GM18507 (cell line): ENCODE data around the gene F7.

Experiments
- DNase-seq: peaks from one replicate; pipeline ENCODE4 v3.0.0; 2011; ENCODE audit warnings: low read depth; ENCODE audit not compliant: insufficient read length; ENCODE audit errors: extremely low spot score
- FAIRE-seq: peaks from 2 replicates; lab custom pipeline; 2011; peaks lifted over from hg19 to GRCh38; lab: Jason Lieb, UNC

Gene F7

DNA sequence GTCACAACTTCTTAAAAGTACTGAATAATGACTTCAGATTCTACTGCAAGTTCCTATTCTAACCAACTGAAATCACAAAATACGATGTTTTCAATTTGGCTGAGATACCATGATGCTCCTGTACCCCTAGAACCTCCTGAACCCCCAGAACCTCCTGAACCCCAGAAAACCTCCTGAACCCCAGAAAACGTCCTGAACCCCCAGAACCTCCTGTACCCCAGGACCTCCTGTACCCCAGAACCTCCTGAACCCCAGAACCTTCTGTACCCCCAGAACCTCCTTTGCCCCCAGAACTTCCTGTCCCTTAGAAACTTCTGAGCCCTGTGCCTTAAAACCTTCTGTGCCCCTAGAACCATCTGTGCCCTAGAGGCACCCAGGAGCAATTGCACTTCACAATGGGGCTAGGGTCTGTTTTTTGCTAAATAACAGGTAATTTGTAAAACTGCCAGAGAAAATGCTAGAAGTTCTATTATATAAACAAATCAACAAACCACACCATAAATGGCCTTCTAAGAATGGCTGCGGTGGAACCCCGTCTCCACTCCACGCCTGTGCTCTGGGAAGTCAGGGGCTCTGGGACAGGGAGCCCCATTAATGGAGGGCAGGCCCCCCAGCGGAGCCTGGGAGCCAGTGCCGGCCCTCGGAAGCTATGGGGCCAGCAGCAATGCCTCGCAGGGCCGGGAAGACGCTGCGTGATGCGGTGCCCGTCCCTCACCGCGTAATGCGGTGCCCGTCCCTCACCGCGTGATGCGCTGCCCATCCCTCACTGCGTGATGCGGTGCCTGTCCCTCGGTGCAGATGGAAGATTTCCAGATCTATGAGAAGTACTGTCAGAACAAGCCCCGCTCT, 21.3 kb upstream of the F7 start:
- no peak for FAIRE-seq
- no peak for DNase-seq

DNA sequence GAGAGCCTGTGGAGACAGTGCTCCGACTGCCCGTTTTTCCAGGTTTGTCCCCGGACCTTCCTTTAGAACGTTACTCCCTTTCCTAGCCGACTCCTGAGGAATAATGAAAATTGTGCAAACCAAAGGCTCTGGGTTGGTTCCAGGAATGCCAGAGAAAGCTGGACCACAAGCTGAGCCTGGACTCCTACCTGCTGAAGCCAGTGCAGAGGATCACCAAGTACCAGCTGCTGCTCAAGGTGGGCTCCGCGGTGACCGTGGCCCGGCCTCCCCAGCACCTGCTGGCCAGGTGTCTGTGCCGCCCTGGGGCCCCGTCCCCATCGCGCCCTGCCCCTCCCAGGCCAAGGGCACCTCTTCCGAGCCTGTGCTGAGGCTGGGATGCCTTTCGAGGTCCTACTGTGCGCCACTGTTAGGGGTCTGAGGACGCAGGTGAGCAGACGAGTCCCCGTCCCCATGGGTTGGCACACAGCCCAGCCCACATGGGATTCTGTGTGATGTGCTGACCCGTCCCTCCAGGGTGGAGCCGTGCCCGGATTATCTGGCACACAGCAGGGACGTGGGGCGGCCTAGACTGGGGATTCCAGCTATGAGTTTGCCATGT, 20.5 kb upstream of the F7 start:
- FAIRE-seq: no peak
- no peak for DNase-seq

DNA sequence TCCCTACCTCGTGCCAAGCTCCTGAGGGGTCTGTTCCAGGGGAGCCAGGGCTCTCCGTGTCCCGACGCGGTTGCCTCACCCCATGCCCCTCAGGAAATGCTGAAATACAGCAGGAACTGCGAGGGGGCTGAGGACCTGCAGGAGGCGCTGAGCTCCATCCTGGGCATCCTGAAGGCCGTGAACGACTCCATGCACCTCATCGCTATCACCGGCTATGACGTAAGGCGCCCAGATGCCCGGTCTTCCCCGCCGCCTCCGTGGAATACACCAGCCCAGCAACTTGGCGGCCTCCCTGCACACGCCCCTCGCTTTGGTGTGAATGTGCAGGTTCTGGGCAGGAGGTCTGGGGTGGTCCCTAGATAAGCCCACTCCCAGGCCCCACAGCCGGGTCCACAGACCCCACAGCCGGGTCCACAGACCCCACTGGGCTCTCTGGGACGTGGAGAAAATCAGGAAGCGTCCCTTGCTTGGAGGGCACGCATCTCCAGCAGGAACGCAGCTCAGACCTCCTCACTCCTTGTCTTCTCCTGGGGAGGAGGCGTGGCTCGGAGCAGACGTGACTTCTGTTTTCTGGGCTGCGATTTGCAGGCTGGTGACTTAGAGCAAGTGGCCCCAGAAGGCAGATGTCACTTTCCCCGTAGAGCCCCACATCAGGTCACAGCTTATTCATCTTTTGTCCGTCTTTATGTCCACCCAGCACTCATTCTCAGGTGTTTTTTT, 19.4 kb upstream of the F7 start:
- FAIRE-seq (no peak), DNase-seq (no peak)

DNA sequence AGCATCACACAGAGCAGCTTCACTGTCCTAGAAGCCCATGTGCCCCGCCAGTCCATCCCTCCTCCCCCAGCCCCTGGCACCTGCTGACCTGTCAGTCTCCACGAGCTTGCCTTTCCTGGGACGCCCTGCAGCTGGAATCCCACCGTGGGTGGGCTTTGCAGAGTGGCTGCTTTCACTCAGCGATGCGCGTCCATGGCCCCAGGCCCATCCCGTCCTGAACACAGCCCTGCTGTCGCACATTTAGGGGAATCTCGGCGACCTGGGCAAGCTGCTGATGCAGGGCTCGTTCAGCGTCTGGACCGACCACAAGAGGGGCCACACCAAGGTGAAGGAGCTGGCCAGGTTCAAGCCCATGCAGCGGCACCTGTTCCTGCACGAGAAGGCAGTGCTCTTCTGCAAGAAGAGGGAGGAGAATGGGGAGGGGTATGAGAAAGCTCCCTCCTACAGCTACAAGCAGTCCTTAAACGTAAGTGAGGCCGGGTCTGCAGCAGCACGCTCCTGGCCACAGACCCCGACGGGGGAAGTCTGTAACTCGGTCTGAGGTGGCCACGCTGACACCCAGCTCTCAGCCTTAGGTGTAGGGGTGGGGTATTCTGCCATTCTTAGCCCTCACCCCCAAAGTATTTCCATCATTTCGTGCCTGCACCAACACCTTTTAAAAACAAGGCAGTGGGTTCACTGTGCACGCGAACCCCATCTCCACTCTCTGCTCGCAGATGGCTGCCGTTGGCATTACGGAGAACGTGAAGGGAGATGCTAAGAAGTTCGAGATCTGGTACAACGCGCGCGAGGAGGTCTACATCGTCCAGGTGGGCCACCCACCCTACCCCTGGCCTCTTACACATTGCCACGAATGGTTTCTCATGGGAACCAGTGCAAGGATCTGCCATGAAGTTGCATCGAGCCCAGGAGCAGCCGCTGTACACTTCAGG, 18.3 kb upstream of the F7 start:
- no peak for FAIRE-seq
- no peak for DNase-seq

DNA sequence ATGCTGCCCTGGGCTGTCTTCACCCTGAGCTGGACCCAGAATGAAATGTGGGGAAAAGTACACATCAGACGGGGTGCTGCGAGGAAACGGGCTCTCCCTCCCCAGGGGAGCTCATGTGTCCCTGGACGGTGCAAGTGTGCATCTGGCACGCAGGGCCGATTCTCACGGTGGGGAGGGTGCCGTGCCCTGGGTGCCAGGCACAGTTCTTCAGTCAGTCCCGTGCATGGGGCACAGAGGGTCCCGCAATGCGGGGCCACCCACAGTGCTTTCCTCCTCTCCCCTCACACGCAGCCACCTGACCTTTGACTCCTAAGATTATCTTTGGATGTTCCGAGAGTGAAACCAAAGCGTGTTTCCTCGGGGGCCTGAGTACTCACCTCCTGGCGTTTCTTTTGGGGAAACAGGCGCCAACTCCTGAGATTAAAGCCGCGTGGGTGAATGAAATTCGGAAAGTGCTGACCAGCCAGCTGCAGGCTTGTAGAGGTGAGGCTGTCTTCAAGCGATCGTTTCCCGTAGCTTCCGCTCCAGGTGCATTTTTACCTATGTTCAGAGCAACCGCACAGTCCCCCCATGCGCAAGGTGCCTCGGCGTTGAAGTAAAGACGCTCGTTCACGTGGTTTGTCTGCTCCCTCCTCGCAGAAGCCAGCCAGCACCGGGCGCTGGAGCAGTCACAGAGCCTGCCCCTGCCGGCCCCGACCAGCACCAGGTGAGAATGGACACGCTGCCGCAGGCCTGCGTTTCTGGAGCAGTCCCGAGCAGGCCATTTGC, 17.5 kb upstream of the F7 start:
- FAIRE-seq: no peak
- no peak for DNase-seq

DNA sequence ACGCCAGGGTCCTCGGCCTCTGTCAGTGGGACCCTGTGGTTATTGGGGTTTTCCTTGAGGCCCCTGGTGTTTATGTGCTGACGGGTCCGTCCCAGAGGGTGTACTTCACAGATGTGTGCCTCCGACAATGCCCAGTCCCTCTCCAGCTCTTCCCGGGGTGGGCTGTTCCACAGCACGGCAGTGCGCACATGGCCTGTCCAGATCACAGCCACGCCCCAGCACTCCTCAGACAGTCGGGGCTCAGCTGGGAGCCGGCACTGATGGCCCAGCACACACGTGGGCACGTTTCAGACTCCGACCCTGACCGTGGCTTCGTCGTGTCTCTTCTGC, 16.9 kb upstream of the F7 start:
- no peak for DNase-seq
- no peak for FAIRE-seq

DNA sequence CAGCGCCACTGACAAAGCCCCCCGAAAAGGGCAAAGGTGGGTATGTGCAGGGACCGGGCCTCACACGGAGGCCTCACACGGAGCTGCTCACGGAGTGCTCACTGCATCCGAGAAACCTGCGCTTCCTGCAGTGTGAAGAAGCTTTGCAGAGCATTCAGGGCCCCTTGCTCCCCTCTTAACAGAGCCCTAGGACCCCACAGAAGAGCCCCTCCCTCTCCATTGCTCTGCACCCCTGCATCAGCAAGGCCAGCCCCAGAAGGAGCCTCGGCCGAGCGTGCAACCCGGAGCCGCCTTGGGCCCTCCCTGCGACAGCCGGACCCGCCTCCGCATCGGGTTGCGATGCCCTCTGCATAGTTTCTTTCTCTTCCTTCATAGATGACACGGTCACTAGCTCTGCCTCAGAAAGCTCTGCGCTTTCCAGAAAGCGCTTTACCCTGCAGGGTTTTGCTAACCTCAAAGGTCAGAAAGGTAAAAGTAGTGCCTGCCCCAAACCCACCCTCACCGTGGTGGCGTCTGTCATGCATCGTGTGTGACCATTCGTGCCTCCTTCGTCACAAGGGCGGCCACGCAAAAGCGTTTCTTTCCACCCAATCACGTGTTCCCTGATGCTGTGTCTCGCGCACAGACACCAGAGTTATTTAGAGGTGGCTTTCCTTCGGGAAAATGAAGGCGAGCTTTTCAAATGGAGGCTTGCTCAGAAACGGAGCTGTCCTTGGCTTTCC, 15.7 kb upstream of the F7 start:
- FAIRE-seq (no peak), DNase-seq (no peak)

DNA sequence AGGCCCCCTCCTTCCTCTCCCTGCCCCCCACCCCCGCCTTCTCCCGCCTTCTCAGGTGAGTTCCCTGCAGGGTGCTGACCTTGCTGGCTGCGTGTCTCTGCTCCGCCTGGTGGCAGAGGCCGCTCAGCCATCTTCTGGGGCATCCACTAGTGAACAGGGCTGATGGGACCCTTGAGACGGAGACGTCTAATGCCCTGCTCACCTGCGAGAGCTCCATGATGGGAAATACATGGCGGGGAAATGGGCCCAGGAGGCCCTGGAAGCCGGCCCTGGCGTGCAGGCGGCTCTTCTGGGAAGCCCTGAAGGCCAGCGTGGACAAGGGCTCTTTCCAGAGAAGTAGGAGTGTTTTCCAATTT, 15.2 kb upstream of the F7 start:
- no peak for DNase-seq
- FAIRE-seq: no peak

DNA sequence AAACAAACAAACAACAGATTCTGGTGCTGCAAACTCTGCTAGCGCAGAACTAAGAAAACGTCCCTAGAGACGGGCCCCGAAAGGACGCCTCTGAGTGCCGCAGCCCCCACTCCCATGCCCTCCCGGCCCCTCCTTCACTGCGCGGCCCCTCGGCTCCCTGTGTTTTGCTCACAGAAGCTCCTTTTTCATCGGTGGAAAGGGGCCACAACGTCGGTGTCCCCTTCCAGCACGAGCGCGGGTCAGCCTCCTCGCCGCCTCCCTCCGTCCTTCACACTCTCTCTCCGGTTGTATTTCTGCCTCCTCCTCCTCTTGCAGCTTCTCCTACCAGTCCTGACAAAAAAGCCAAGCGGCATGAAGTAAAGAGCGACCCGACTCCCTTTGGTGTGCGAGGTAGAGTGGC, 14.8 kb upstream of the F7 start:
- DNase-seq: no peak
- FAIRE-seq: no peak

DNA sequence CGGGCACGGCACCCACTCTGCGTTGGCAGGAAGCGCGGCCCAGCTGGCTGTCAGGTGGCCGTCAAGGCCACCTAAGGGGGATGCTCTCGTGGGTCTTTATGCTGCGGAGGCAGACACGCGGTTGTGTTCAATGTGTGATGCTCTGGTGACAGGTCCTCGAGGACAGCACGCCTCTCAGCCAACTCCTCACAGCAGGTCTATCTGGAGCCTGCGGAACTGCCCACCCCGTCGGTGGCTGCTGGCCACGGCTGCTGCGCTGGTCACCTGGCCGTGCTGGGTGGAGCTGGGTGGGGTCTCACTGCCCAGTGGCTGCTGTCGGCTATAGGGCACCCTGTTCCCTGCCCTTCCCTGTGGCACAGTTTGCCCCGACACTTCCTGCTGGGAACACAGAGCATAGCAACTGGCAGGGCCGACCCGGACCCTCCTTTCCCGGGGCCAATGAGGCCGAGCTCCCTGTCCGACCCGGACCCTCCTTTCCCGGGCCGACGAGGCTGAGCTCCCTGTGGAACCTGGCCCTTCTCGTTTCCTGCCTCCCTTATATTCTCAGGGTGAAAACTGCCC, 14.3 kb upstream of the F7 start:
- FAIRE-seq (no peak), DNase-seq (no peak)

DNA sequence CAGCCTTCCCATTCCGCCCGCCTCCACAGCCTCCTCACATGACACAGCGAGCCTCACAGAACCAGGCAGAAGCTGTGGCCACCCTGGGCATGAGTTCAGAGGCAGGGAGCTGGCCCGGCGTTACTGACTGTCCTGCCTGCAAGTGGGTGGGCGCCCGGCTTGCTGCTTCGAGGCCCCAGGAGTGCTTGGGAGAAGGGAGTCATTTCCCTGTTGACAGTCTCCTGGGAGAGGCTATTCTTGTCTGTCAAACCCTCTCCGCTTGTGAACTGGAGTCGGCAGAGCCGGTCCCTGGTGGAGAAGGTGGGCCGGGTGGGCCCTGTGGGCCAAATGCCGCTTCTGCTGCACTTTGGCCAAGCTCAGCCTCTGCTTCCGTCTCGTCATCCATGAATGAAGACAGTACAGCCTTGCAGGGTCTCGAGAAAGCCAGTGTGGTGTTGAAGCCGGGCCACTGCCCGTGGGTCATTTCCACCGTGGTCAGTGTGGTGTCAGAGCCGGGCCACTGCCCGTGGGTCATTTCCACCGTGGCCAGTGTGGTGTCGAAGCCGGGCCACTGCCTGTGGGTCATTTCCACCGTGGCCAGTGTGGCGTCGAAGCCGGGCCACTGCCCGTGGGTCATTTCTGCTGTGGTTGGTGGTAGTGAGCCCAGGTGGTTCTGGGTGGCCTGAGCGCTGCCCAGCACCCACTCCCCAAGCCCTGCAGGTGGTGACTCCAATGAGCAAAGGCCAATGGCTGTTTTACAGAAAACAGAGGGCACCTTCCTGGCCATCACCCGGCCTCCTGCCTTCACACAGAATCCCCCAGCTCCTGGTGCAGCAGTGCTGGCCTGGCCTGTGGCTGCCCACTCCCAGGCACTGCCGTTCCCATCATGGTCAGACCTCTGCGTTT, 13.5 kb upstream of the F7 start:
- no peak for DNase-seq
- no peak for FAIRE-seq

DNA sequence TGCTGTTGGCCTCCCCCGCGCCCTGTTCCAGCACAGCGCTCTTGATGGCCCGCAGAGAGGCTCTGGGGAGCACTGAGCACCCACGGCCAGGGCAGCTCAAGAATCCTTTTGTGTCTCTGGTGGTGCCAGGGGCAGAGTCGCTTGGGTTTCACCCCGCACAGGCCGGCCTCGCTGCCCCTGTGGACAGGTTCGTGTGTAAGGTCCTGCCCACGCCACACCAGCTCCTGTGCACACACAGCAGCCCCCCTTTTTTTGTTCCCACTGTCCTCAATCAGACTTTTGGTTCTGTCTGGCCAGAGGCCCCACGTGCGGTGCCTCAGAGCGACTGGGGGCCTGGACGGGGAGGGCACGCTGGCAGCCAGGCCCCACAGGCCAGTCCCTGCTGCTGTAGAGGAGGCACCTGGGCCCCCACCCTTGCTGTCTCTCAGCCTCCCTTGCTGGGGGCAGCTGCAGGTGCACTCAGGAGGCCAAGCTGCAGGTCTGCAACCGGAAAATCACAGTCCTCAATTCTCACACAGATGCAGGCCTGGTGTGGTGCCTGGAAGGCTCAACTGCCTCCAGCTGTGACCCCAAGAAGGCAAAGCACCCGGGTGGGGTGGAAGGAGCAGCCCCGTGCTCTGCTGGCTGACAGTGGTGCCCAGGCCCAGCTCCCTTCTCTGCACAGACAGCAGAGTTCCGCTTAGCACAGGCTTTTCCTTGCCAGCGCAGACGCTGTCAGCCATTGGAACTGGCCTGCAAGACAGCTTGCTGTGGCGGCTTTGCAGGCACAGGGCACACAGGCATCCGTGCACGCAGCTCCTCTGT, 12.6 kb upstream of the F7 start:
- no peak for FAIRE-seq

DNA sequence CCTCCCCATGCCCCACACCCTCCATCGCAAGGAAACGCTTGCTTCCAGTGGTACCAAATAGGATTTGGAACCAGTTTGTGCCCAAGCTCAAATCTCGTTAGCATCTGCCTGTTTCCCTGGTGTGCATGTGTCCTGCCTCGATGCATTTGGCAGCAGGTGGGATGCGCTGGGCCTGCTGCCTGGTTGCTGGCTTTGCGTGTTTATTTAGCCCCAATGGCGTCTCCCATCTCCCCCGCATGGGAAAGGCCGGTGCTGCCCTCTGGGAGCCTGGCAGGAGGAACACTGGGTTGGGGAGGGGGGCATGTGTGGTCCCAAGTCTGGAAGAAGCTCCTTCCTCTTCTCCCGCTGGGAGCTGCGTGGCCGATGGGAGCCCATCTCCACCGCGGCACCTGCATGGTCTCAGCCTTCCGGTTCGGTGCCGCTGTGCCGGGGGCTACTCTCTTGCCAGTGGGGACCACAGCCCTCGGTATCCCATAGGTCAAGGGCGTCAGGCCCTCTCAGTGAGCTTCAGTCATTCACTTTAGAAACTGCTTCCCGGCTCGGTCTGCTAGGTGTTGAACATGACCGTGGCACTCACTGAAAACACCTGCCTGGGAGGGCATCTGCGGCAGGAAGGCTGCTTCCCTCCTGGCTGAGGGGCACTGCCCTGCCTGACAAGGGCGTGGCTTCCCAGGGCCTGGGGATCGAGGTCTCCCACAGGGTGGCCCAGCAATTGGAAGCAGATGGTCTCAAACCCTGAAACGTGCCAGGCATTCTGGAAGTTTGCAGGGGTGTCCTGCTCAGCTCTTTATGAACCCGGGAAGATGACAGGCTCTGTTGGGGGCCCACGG, 11.8 kb upstream of the F7 start:
- DNase-seq (no peak), FAIRE-seq (no peak)

More for the DNA sequence above, 12.6 kb upstream of the F7 start:
- no peak for DNase-seq

DNA sequence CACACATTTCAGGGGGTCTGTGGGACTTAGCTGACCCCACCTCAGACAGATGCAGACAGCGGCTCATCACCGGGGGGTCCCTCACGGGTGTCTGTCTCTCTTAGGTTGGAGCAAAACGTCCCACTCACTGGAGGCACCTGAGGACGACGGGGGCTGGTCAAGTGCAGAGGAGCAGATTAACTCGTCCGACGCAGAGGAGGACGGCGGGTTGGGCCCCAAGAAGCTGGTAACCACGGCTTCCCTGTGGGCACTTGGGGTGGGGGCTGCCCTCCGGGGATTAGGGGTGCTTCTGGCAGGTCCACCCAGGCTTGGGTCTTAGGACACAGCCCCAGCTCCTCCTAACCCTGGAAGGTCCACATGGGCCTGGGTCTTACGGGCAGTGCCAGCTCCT, 11.2 kb upstream of the F7 start:
- no peak for DNase-seq
- no peak for FAIRE-seq

DNA sequence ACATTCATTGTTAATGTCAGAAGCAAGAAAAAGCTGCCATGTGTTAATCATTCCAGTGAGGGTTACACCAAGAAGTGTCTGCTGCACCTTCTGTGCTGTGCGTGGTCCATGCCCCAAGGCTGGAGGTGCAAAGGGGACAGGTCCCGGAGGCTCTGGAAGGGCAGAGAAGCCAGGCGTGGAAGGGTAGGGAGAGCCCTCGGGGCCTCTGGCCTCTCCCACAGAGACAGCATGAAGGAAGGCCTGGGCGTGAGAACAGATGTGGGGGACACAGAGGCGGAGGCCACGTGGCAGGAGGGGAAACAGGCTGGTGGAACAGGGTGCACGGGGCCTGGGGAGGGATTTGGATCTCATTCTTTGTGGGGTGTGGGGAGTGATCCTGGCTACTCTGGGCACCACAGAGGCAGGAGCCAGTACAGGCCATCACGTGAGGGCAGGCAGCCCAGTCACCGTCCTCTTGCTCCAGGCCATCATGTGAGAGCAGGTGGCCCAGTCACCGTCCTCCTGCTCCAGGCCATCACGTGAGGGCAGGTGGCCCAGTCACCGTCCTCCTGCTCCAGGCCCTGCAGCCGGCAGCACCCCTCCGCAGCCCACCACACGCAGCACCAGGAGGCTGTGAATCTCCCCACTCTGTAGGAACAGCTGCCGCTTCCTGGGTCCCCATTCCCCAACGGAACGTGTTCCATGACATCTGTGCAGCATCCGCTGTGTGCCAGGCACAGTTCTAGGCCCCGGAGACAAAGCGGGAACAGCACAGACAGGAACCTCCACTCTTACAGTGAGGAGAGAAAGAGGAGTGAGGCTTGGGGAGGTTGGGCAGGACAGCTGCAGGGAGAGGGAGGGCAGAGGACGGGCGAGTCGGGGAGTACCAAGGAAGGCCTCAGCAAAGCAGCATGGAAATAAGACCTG, 10.2 kb upstream of the F7 start:
- FAIRE-seq (no peak), DNase-seq (no peak)
